Keratinocyte (primary cell): ENCODE results near the gene PADI4. TPM values are rescaled to one million over a fixed set of nuclear protein-coding genes. Genes with fewer than 3 reads are reported as not detected.

ENCODE experiments used
- DNase-seq: peaks from one replicate; pipeline ENCODE4 v3.0.0-alpha.2; 2011; ENCODE audit warnings: low read depth, missing footprints, low spot score
- FAIRE-seq: peaks from 2 replicates; lab custom pipeline; 2011; peaks lifted over from hg19 to GRCh38; lab: Jason Lieb, UNC
- H2AFZ ChIP-seq: 2 replicates; pipeline ENCODE4 v1.6.0; 2012; ENCODE audit warnings: low read length, control low read depth, inconsistent platforms; ENCODE audit not compliant: control insufficient read depth
- H3K27ac ChIP-seq: 2 replicates; pipeline ENCODE4 v1.5.1; 2011; ENCODE audit warnings: low read length; ENCODE audit not compliant: control insufficient read depth, insufficient read depth
- H3K27me3 ChIP-seq: 3 replicates; pipeline ENCODE4 v1.6.0; 2011; ENCODE audit warnings: low read length; ENCODE audit not compliant: control insufficient read depth, insufficient read depth; ENCODE audit errors: extremely low read depth
- H3K36me3 ChIP-seq, 2 experiments: 2 replicates in 1 of 2; 3 replicates in 1 of 2; pipeline ENCODE4 v1.5.1; 2011; ENCODE audit warnings: low read length in 2 of 2, mild to moderate bottlenecking in 1 of 2; ENCODE audit not compliant: control insufficient read depth in 2 of 2, insufficient read depth in 2 of 2; ENCODE audit errors: extremely low read depth in 1 of 2
- H3K4me1 ChIP-seq: 3 replicates; pipeline ENCODE4 v1.5.1; 2011; ENCODE audit warnings: low read length; ENCODE audit not compliant: control insufficient read depth, insufficient read depth; ENCODE audit errors: extremely low read depth
- H3K4me2 ChIP-seq: 3 replicates; pipeline ENCODE4 v1.6.0; 2011; ENCODE audit warnings: low read depth, low read length; ENCODE audit not compliant: control insufficient read depth, insufficient read depth; ENCODE audit errors: extremely low read depth
- H3K4me3 ChIP-seq, 3 experiments: fragments of 200-600 bp in 1 of 3; sonication (generic) in 1 of 3; 2 replicates in 2 of 3; 3 replicates in 1 of 3; pipeline ENCODE4 v1.5.1; 2011 to 2016; ENCODE audit warnings: low read length in 3 of 3, mild to moderate bottlenecking in 3 of 3, control low read depth in 2 of 3, inconsistent platforms in 1 of 3, low read depth in 1 of 3, mixed read lengths in 1 of 3, mixed run types in 1 of 3, moderate library complexity in 1 of 3; ENCODE audit not compliant: control insufficient read depth in 2 of 3, insufficient read depth in 2 of 3; ENCODE audit errors: extremely low read depth in 1 of 3
- H3K79me2 ChIP-seq: 2 replicates; pipeline ENCODE4 v1.6.0; 2012; ENCODE audit warnings: low read length; ENCODE audit not compliant: control insufficient read depth, insufficient read depth
- H3K9ac ChIP-seq: 3 replicates; pipeline ENCODE4 v1.6.0; 2011; ENCODE audit warnings: low read length; ENCODE audit not compliant: control insufficient read depth, insufficient read depth; ENCODE audit errors: extremely low read depth
- H3K9me1 ChIP-seq: 3 replicates; pipeline ENCODE4 v1.6.0; 2011; ENCODE audit warnings: low read length; ENCODE audit not compliant: control insufficient read depth, insufficient read depth; ENCODE audit errors: extremely low read depth
- H3K9me3 ChIP-seq: 2 replicates; pipeline ENCODE4 v1.5.1; 2012; ENCODE audit warnings: low read depth, low read length; ENCODE audit not compliant: control insufficient read depth
- H4K20me1 ChIP-seq: 3 replicates; pipeline ENCODE4 v1.6.0; 2011; ENCODE audit warnings: low read length; ENCODE audit not compliant: control insufficient read depth, insufficient read depth; ENCODE audit errors: extremely low read depth
- CTCF ChIP-seq, 3 experiments: IDR thresholded peaks in 1 of 3; conservative IDR thresholded peaks in 1 of 3; optimal IDR thresholded peaks in 1 of 3; 2 replicates in 2 of 3; 3 replicates in 1 of 3; pipeline versions ENCODE3 to v1.5.1; 2011; ENCODE audit warnings: low read length in 3 of 3, mild to moderate bottlenecking in 3 of 3, moderate library complexity in 2 of 3, control low read depth in 1 of 3, inconsistent platforms in 1 of 3; ENCODE audit not compliant: insufficient read depth in 2 of 3; ENCODE audit errors: extremely low read depth in 1 of 3
- EZH2 ChIP-seq: IDR thresholded peaks from one replicate; pipeline ENCODE4 v1.6.1; 2012; ENCODE audit warnings: inconsistent platforms, mild to moderate bottlenecking, low read length, moderate library complexity
- dilution Hi-C: fragments of 300-500 bp; cut with MboI; formaldehyde crosslinking; loops from one replicate; pipeline ENCODE4 v1.7.0; 2020; ENCODE audit warnings: low sequenced_read_pairs; ENCODE audit not compliant: extremely low pct_ligation_motif_present
- polyA plus RNA-seq, 5 experiments: library from polyadenylated mRNA; depleted of rRNA in 3 of 5; stranded (reverse) in 3 of 5; stranded (forward) in 1 of 5; unstranded in 1 of 5; fragments of >200 nt; gene quantifications; 1 replicate in 1 of 5; 2 replicates in 3 of 5; 3 replicates in 1 of 5; pipeline versions ENCODE4 v1.2.1 to v1.2.3, GENCODE V29; 2011 to 2012; ENCODE audit warnings: missing spikeins in 2 of 5, low read depth in 1 of 5, low replicate concordance in 1 of 5
- small RNA-seq, 3 experiments: library from RNA; depleted of rRNA; stranded (forward); fragments of <200 nt; gene quantifications; one replicate each; pipeline ENCODE3, GENCODE V24; 2012; ENCODE audit warnings: low read depth in 3 of 3, low replicate concordance in 1 of 3; ENCODE audit not compliant: insufficient read length in 3 of 3

The PADI4 gene
- polyA plus RNA-seq, 1 donor (not counting 4 experiments of a cell fraction or from before 2014, with no cell fraction given): 0.03 TPM

- no peak for DNase-seq
- FAIRE-seq: no peak
- peaks cover 64 to 74% of the 10 kb centered on the region in 2 experiments for H3K36me3 ChIP-seq
- dilution Hi-C loops: no loop called here
- no peaks in the 10 kb centered on the region for H3K27me3 ChIP-seq
- TF ChIP-seq CTCF (optimal IDR thresholded peaks at IDR 0.05 in 1 of 3, IDR thresholded peaks at IDR 0.05 in 1 of 3, conservative IDR thresholded peaks at IDR 0.05 in 1 of 3; ENCODE audit: extremely low read depth in 1 of 3, insufficient read depth in 2 of 3, low read length in 3 of 3) (no peak), EZH2 (no peak)
- H3K79me2 ChIP-seq: no peaks in the 10 kb centered on the region
- H3K4me3 ChIP-seq: no peak overlapping the region
- no peaks in the 10 kb centered on the region for H3K9me3 ChIP-seq
- no peaks in the 10 kb centered on the region for H3K9me1 ChIP-seq
- no peak overlapping the region for H3K27ac ChIP-seq
- no peaks in the 10 kb centered on the region for H4K20me1 ChIP-seq
- H2AFZ ChIP-seq: no peak overlapping the region
- no peak overlapping the region for H3K4me2 ChIP-seq
- no peaks in the 10 kb centered on the region for H3K4me1 ChIP-seq
- no peak overlapping the region for H3K9ac ChIP-seq
These were observed 104.3 kb downstream of the PADI4 start for GRCh38 chr1:17412093-17412870.

Small RNA genes within 50 kb of the gene (small RNA-seq; reads per million reads assigned to genes)
- gene MIR3972: 0 reads per million in 3 experiments

Other genes starting within 250 kb of the PADI4 start
- gene PADI2, start 188.7 kb upstream of the PADI4 start, polyA plus RNA-seq: 0.09 to 0.23 TPM (median 0.13 TPM) in 3 replicates
- gene PADI1, start 103.1 kb upstream of the PADI4 start, polyA plus RNA-seq: 0.96 to 2.1 TPM (median 1.0 TPM) in 3 replicates
- 4.2 to 6.1 TPM (median 5.2 TPM) in 3 replicates for gene PADI3, start 59.1 kb upstream of the PADI4 start, polyA plus RNA-seq
- not detected in 3 replicates for gene PADI6, start 64.0 kb downstream of the PADI4 start, polyA plus RNA-seq
- 29.4 to 103 TPM (median 45.2 TPM) in 3 replicates for gene RCC2, start 131.5 kb downstream of the PADI4 start, polyA plus RNA-seq
- 2.4 to 5.1 TPM (median 2.8 TPM) in 3 replicates for gene ARHGEF10L, start 231.5 kb downstream of the PADI4 start, polyA plus RNA-seq